ENCODE results near the gene PAPPA2.
"Not testable (repeated sequence)": the region's sequence is repeated elsewhere in the genome, so short reads cannot be mapped to it uniquely, and the experiment has no call there.

The PAPPA2 gene

GRCh38 chr1:176612791-176613190, 149.8 kb downstream of the PAPPA2 start:
- DNase-seq = no peak

DNA sequence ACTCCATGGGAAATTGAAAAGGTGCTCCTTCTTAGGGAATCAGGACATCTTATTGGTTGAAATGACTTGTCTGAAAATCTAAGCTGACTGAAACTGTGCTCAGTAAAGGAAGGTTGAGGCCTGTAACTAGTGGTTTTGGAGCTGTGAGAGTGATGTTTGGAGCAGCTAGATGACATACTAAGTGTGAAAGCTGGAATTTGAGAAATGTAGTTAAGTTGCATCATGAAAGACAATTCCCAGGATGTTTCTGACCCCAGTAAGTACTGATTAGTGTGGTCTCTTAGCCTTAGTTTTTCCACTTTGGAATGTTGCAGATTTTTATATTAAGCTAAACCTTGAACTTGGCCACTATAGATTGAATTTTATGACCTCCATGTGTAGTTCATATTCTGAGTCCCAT, 154.9 kb downstream of the PAPPA2 start:
- DNase-seq = no peak

- no peak for DNase-seq
These were observed 156.3 kb downstream of the PAPPA2 start for GRCh38 chr1:176619261-176619660.

DNA sequence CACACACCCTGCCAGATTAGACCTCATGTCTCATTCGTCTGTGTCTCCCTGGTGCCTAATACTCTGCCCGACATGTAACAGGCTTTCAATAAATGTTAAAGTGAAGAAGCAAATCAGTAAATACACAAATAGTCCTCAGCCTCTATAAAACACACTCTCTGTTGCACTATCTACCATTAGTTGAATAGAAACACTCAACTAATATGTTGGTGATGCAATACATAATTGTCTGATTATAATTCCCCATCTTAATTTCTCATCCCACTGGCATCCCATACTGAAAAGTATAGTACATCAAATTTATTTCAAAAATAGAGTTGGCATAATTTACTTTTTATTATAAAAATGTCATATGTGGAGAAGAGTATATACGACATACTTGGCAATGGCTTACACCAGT, 162.4 kb downstream of the PAPPA2 start:
- DNase-seq = no peak

DNA sequence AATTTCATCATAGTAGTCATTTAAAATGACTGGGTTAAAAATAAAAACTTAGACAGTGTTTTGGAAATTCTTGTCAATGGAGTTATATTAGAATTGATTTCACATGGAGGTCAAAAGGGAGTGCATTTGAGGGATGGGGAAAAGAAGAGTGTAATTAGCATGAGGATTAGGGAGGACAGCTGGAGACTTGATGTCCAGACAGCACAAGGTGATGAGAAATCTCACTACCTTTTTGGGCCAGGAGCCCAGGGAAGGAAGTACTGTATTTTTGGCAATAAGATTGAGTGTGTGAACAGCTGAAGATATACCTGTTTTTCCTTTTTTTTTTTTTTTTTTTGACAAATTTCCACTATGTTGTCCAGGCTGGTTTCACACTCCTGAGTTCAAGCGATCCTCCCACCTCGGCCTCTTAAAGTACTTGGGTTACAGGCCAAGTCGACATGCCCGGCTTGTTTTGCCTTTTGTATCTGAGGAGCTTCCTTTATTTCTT, 163.6 kb downstream of the PAPPA2 start:
- DNase-seq = no peak

DNA sequence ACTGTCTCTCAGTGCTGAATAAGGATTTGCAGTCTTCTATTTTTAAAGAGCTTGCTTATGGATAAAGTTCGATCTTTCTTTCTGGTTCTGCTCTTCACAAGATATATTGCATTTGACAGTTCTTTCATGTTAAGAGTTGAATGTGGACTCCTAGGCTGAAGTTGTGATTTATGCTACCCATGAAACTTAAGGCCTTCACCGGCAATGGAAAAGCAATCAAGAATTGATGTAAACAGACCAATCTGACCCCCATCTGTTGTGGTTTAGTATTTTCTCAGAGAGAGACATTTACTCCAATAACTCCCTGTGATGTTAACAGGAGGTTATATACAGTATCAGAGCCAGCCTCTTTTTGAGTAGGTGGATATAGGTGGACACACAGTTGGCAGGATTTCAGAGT, 165.8 kb downstream of the PAPPA2 start:
- no peak for DNase-seq

GRCh38 chr1:176634733-176635132, 171.8 kb downstream of the PAPPA2 start:
- DNase-seq = not testable (repeated sequence)

DNA sequence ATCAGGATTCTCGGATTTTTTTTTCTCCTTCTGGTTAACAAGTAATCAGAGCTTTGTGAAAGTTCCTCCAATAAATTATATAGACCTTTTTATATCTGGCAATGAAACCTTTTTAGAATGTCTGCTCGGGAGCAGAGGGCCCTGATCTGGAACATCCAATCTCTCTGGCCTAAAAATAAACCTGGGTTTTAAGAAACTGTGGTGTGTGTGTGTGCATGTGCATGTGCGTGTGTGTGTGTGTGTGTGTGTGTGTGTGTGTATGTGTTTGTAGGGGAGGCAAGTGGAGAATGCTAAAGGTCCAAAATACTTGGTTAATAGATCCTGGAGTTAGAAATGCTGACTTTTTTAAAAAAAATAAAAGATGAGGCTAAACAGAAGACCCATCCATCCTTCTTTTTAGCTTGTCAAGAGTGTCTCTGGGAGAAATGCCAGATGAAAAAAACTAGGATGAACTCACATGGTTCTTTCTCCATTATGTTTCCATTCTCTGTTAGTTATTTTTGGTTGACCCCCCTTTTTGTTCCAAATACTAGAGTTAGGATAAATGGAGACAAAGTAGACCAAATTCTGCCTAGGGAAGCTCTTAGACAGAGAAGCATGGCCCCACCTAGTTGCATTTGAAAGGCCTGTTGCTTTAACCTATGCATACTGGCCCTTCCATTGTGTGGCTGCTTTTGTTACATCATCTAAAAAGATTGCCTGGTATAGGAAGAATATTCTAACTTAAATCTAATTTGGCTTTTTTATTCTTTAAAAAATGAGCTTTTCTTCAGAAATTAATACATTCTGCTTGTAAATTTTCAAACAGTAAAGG, 175.9 kb downstream of the PAPPA2 start:
- no peak for DNase-seq

- no peak for DNase-seq
These were observed 180.6 kb downstream of the PAPPA2 start for GRCh38 chr1:176643536-176643935.

- no peak for DNase-seq
These were observed 185.6 kb downstream of the PAPPA2 start for GRCh38 chr1:176648556-176648955.

DNA sequence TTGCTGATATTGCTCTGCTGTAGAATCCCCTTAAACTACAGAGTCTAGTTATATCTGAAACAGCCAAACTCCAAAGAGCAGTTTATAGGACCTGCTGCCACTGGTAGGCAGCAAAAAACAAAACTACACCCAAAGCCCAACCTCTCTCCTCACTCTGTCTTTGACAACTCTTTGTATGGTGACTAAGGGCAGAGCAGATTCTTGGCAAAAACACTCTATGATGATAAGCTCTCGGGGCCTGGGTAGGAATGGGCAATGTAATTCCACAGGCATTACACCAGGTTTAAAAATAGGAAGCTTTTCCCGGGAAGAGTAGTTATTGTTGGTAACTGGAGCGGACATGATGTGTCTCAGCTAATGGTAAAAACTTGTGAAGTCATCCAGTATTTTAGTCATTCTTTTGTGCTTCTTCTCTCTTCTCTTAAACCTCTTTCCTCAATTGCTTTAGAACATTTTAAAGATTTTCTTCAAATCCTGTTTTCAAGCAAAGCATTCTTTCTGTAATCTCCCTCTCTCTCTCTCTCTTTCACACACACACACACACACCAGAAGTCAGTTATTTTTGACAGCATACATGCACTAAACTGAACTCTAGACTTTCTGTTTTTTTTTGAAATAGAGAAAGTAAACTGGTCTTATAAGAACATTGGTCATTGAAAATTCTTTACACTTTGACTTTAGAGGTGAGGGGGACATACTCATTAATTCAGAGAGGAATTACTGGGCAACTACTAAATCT, 193.5 kb downstream of the PAPPA2 start:
- DNase-seq = no peak

GRCh38 chr1:176669782-176670181, 206.8 kb downstream of the PAPPA2 start:
- DNase-seq = no peak

DNA sequence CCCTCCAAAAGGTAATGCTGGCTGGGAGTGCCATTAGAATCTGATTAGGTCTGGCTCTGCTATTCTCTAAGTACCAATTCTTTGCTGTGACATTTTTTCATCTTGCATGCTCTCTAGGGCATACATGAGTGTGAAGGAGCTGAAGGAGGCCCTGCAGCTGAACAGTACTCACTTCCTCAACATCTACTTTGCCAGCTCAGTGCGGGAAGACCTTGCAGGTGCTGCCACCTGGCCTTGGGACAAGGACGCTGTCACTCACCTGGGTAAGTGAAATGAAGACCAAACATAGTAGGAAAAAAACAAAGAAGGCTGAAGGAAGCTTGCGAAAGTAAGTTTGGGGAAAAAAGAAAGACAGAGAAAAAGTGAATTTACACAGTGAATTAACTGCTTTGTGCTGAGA, 207.9 kb downstream of the PAPPA2 start:
- DNase-seq = no peak

GRCh38 chr1:176682830-176683535, 220.0 kb downstream of the PAPPA2 start:
- no peak for DNase-seq

- no peak for DNase-seq
These were observed 228.6 kb downstream of the PAPPA2 start for GRCh38 chr1:176691251-176692228.

GRCh38 chr1:176692431-176692830, 229.5 kb downstream of the PAPPA2 start:
- no peak for DNase-seq

GRCh38 chr1:176692988-176693696, 230.2 kb downstream of the PAPPA2 start:
- no peak for DNase-seq

DNA sequence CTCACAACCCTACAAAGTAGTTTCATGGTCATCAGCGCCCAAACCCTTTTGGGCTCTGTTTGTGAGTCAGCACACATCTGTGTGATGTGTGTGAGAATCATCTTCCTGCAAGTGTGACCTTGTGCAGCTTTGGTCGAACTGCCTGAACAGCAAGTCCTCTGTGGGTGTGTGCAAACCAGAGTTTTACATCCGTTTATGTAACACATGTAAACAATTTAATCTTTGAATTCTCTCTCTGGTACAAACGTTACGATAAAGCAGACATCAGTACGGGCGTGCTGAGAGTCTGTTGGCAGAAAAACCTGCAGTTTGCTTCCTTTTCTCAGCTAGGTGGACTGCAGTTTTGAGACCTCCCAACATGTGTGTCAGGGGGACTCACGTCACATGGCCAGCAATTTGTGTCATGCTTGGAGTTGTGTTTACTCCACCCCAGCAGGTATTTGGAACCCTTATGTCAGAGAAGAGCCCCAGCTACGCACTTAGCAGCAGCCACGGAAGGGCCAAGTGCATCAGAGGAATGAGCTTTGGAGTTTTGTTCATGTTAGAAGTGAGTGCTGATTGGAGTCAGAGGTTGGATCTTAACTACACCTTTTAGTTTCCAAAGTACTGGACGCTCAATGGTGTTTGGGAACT, 230.8 kb downstream of the PAPPA2 start:
- DNase-seq = no peak

GRCh38 chr1:176694713-176695112, 231.7 kb downstream of the PAPPA2 start:
- DNase-seq = no peak

DNA sequence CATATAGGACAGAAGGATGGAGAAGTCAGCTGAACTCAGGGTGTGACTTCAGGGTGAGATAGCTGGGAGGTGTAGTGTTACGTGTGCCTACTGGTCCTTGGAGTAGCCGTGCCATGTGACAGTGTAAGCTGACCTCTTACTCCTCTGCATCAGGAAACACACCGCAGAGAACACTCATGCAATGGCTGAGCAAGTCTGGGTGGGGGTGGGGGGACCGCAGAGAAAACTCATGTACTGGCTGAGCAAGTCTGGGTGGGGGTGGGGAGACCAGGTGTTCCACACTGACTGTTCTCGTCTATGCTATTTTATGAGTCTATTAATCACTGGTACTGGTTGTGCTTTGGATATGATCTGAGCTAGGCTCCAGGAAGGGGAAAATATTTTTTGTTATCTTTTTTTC, 233.1 kb downstream of the PAPPA2 start:
- DNase-seq = no peak

GRCh38 chr1:176696689-176697088, 233.7 kb downstream of the PAPPA2 start:
- no peak for DNase-seq

Measured in activated naive CD4-positive, alpha-beta T cell treated with anti-CD3 and anti-CD28 coated beads, Interleukin-2, amount 50 U/mL, for 16 hours (primary cell).